Activated naive CD8-positive, alpha-beta T cell treated with anti-CD3 and anti-CD28 coated beads for 36 hours (primary cell): ENCODE measurements around the gene ZNF415. TPM values are rescaled to one million over a fixed set of nuclear protein-coding genes. Genes with fewer than 3 reads are reported as not detected.
A peak's percentile ranks its signal among the peaks of the same experiment; 100 is the strongest.

Experiments
- DNase-seq: peaks from one replicate; pipeline ENCODE4 v3.0.0; 2021
- H3K27ac Mint-ChIP-seq: one replicate; pipeline ENCODE4 v1.8.0; 2022; ENCODE audit warnings: mild to moderate bottlenecking, moderate library complexity, mixed read lengths
- H3K27me3 Mint-ChIP-seq: one replicate; pipeline ENCODE4 v1.8.0; 2022; ENCODE audit warnings: mild to moderate bottlenecking, mixed read lengths
- H3K36me3 Mint-ChIP-seq: one replicate; pipeline ENCODE4 v1.8.0; 2021; ENCODE audit warnings: mild to moderate bottlenecking, mixed read lengths
- H3K4me1 Mint-ChIP-seq: one replicate; pipeline ENCODE4 v1.8.0; 2021; ENCODE audit warnings: mixed read lengths
- H3K4me3 Mint-ChIP-seq: one replicate; pipeline ENCODE4 v1.8.0; 2022; ENCODE audit warnings: mild to moderate bottlenecking, moderate library complexity, mixed read lengths
- H3K9me3 Mint-ChIP-seq: one replicate; pipeline ENCODE4 v1.8.0; 2022; ENCODE audit warnings: mixed read lengths
- total RNA-seq, 2 experiments: library from RNA; stranded (reverse); gene quantifications; one replicate each; pipeline ENCODE4 v1.2.3, GENCODE V29; 2021

The ZNF415 gene
- total RNA-seq: 1 to 10 TPM; 1.5 to 1.8 TPM

- peaks cover 49% of the 10 kb centered on the region for H3K9me3 Mint-ChIP-seq
- peaks cover 30% of the 10 kb centered on the region for H3K36me3 Mint-ChIP-seq
- no peak within 1 kb of the TSS for H3K27ac Mint-ChIP-seq
- H3K27me3 Mint-ChIP-seq: peaks cover 12% of the 10 kb centered on the region
- peaks cover 12% of the 10 kb centered on the region for H3K4me1 Mint-ChIP-seq
- DNase-seq: peak; percentile 73
- H3K4me3 Mint-ChIP-seq: peak within 1 kb of the TSS; percentile 70
Measured at GRCh38 chr19:53132141-53132991, at the start of gene ZNF415. ZNF415 (minus strand) TSS chr19:53132910; CDS start chr19:53122676, 10,234 bp downstream.

- Mint-ChIP-seq H3K27me3 (no peaks in the 10 kb centered on the region), H3K9me3 (peaks cover 29% of the 10 kb centered on the region), H3K36me3 (peaks cover 73% of the 10 kb centered on the region), H3K27ac (no peak overlapping the region), H3K4me3 (no peak overlapping the region), H3K4me1 (no peaks in the 10 kb centered on the region)
- no peak for DNase-seq
Measured at GRCh38 chr19:53182202-53182601, 49.5 kb upstream of the ZNF415 start.

GRCh38 chr19:53177986-53178385, 45.3 kb upstream of the ZNF415 start:
- H3K27me3 Mint-ChIP-seq: no peaks in the 10 kb centered on the region
- H3K36me3 Mint-ChIP-seq: peaks cover 90% of the 10 kb centered on the region
- no peak overlapping the region for H3K4me3 Mint-ChIP-seq
- H3K4me1 Mint-ChIP-seq: no peaks in the 10 kb centered on the region
- no peak for DNase-seq
- peaks cover 42% of the 10 kb centered on the region for H3K9me3 Mint-ChIP-seq
- no peak overlapping the region for H3K27ac Mint-ChIP-seq

GRCh38 chr19:53172889-53173288, 40.2 kb upstream of the ZNF415 start:
- Mint-ChIP-seq H3K27me3 (no peaks in the 10 kb centered on the region), H3K4me3 (no peak overlapping the region), H3K9me3 (peaks cover 53% of the 10 kb centered on the region), H3K4me1 (no peaks in the 10 kb centered on the region), H3K36me3 (peaks cover 76% of the 10 kb centered on the region), H3K27ac (no peak overlapping the region)
- no peak for DNase-seq

- H3K4me1 Mint-ChIP-seq: no peaks in the 10 kb centered on the region
- H3K27me3 Mint-ChIP-seq: no peaks in the 10 kb centered on the region
- no peak for DNase-seq
- peaks cover 51% of the 10 kb centered on the region for H3K36me3 Mint-ChIP-seq
- no peak overlapping the region for H3K4me3 Mint-ChIP-seq
- H3K9me3 Mint-ChIP-seq: peaks cover 48% of the 10 kb centered on the region
- H3K27ac Mint-ChIP-seq: no peak overlapping the region
Measured at GRCh38 chr19:53165691-53166091, 33.0 kb upstream of the ZNF415 start.

DNA sequence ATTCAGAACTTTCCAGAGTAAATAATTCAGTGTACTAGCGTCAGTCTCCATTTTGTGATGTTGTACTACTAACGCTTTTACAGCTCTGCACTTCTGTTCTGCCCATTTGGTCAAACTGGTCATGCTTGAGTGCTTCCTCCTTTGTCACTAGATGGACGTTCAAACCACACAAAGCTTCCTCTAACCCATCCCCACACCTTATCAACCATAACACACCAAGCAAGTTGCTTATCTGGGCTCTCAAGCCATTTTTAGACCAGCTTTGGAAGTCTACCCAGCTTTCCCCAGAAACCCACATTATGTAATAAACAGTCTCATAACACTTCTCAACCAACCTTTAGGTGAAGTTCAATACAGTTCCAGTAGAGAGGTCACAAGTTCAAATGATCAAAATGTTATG, 28.4 kb upstream of the ZNF415 start:
- peaks cover 49% of the 10 kb centered on the region for H3K9me3 Mint-ChIP-seq
- peaks cover 13% of the 10 kb centered on the region for H3K4me1 Mint-ChIP-seq
- no peaks in the 10 kb centered on the region for H3K27me3 Mint-ChIP-seq
- no peak for DNase-seq
- no peak overlapping the region for H3K27ac Mint-ChIP-seq
- peaks cover 48% of the 10 kb centered on the region for H3K36me3 Mint-ChIP-seq
- H3K4me3 Mint-ChIP-seq: no peak overlapping the region

DNA sequence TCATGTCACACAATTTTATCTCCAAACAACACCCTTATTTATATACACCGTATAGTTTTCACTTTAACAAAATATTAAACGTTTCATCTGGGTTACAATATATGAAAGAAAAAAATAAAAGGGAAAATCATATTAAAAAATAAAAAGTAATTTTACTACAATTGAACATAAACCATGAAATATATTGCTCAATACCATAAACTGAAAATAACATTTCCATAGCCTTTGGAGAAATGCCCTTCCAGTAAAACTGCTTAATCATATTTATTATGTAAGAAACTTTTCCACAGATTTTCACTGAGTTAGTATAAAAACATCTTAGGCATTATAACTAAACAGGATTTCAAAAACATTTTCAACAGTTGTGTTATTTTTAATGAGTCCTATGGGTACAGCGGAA, 27.6 kb upstream of the ZNF415 start:
- no peaks in the 10 kb centered on the region for H3K27me3 Mint-ChIP-seq
- DNase-seq: no peak
- no peak overlapping the region for H3K4me3 Mint-ChIP-seq
- H3K36me3 Mint-ChIP-seq: peaks cover 48% of the 10 kb centered on the region
- no peak overlapping the region for H3K27ac Mint-ChIP-seq
- peaks cover 45% of the 10 kb centered on the region for H3K9me3 Mint-ChIP-seq
- H3K4me1 Mint-ChIP-seq: peaks cover 13% of the 10 kb centered on the region

DNA sequence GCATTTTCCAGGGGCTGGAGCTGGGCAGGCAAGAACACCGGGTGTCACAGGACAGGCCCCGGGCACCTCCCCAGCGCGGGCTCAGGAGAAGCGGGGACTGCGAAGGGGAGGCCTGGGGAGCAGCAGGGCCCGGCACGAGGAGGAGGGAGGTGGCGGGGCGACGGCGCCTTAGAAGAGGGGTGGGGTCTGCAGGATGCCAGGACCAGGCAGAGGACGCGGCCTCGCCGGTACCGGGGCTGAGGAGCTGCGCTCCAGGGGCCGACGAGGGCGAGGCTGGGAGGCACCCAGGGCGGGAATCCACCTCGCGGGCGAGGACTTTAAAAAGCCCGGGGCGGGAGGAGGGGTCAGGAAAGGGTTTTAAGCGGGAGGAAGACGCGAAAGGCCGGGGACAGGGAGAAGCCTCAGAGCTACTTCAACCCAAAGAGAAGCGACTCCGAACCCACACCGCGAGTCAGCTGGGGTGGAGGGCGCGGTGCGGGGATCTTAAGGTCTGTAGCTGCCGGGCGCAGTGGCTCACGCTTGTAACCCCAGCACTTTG, 25.5 kb upstream of the ZNF415 start:
- Mint-ChIP-seq H3K27me3 (no peaks in the 10 kb centered on the region), H3K4me1 (peaks cover 13% of the 10 kb centered on the region), H3K27ac (peak overlapping the region; percentile 83), H3K36me3 (peaks cover 57% of the 10 kb centered on the region), H3K9me3 (peaks cover 48% of the 10 kb centered on the region), H3K4me3 (peak overlapping the region; percentile 83)
- peak; percentile 44 for DNase-seq

- Mint-ChIP-seq H3K4me3 (peak overlapping the region; percentile 83), H3K4me1 (peaks cover 15% of the 10 kb centered on the region), H3K27ac (peak overlapping the region; percentile 83), H3K36me3 (peaks cover 61% of the 10 kb centered on the region), H3K27me3 (no peaks in the 10 kb centered on the region), H3K9me3 (peaks cover 49% of the 10 kb centered on the region)
- no peak for DNase-seq
Measured at GRCh38 chr19:53157626-53158025, 24.9 kb upstream of the ZNF415 start.

- no peak for DNase-seq
- Mint-ChIP-seq H3K27ac (peak overlapping the region; percentile 32), H3K9me3 (peaks cover 49% of the 10 kb centered on the region), H3K27me3 (no peaks in the 10 kb centered on the region), H3K36me3 (peaks cover 68% of the 10 kb centered on the region), H3K4me3 (peak overlapping the region; percentile 83), H3K4me1 (peaks cover 15% of the 10 kb centered on the region)
Measured at GRCh38 chr19:53156850-53157249, 24.1 kb upstream of the ZNF415 start.

DNA sequence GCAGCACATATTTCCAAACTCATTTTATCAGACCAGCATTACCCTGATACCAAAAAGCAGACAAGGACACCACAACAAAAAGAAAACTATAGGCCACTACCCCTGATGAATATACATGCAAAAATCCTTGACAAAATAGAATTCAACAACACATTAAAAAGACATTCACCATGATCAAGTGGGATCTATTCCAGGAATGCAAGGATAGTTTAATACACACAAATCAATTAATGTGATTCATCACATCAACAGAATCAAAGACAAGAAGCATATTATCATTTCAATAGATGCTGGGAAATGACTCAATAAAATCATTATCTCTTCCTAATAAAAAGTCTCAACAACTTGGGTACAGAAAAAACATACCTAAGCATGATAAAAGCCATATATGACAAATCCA, 14.9 kb upstream of the ZNF415 start:
- H3K36me3 Mint-ChIP-seq: peaks cover 94% of the 10 kb centered on the region
- no peak overlapping the region for H3K4me3 Mint-ChIP-seq
- no peaks in the 10 kb centered on the region for H3K27me3 Mint-ChIP-seq
- no peaks in the 10 kb centered on the region for H3K4me1 Mint-ChIP-seq
- H3K27ac Mint-ChIP-seq: no peak overlapping the region
- no peak for DNase-seq
- peaks cover 63% of the 10 kb centered on the region for H3K9me3 Mint-ChIP-seq

DNA sequence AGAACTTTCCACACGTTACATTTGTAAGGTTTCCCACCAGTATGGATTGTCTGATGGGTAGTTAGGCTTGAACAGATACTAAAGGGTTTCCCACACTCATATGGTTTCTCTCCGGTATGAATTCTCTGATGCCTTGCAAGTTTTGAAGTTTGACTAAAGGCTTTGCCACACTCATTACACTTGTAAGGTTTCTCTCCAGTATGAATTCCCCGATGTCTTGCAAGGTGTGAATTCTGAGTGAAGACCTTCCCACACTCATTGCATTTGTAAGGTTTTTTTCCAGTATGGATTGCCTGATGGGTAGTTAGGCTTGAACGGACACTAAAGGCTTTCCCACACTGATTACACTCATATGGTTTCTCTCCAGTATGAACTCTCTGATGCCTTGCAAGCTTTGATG, 7.6 kb upstream of the ZNF415 start:
- no peak for DNase-seq
- peaks cover 59% of the 10 kb centered on the region for H3K36me3 Mint-ChIP-seq
- H3K4me3 Mint-ChIP-seq: no peak overlapping the region
- H3K27ac Mint-ChIP-seq: no peak overlapping the region
- H3K9me3 Mint-ChIP-seq: peaks cover 59% of the 10 kb centered on the region
- H3K4me1 Mint-ChIP-seq: no peaks in the 10 kb centered on the region
- H3K27me3 Mint-ChIP-seq: no peaks in the 10 kb centered on the region

DNA sequence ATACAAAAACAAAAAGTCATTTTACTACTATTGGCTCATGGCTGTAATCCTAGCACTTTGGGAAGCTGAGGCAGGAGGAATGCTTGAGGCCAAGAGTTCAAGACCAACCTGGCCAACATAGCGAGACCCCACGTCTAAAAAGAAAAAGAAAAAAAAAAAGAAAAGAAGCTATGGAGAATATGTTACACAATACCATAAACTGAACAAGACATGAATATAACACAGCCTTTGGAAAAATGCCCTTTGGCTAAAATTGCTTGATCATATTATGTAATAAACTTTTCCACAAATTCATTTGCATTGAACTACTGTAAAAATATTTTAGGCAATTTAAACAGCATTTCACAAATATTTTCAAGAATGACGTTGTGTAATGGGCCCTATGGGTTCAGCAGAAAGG, 3.7 kb upstream of the ZNF415 start:
- peaks cover 49% of the 10 kb centered on the region for H3K9me3 Mint-ChIP-seq
- H3K27me3 Mint-ChIP-seq: peaks cover 8% of the 10 kb centered on the region
- H3K36me3 Mint-ChIP-seq: peaks cover 42% of the 10 kb centered on the region
- peaks cover 8% of the 10 kb centered on the region for H3K4me1 Mint-ChIP-seq
- DNase-seq: no peak
- no peak overlapping the region for H3K4me3 Mint-ChIP-seq
- H3K27ac Mint-ChIP-seq: no peak overlapping the region

GRCh38 chr19:53131727-53132126, 983 bp downstream of the ZNF415 start:
- Mint-ChIP-seq H3K27me3 (peaks cover 12% of the 10 kb centered on the region), H3K36me3 (peaks cover 30% of the 10 kb centered on the region), H3K27ac (no peak overlapping the region), H3K4me3 (peak overlapping the region; percentile 70), H3K9me3 (peaks cover 48% of the 10 kb centered on the region), H3K4me1 (peaks cover 12% of the 10 kb centered on the region)
- no peak for DNase-seq

GRCh38 chr19:53131085-53131590, 1.6 kb downstream of the ZNF415 start:
- Mint-ChIP-seq H3K4me3 (no peak overlapping the region), H3K27me3 (peaks cover 12% of the 10 kb centered on the region), H3K36me3 (peaks cover 33% of the 10 kb centered on the region), H3K9me3 (peaks cover 42% of the 10 kb centered on the region), H3K4me1 (peaks cover 12% of the 10 kb centered on the region), H3K27ac (no peak overlapping the region)
- no peak for DNase-seq
